HS-5 (cell line): ENCODE results near the gene SUOX.
"Not testable (repeated sequence)": the region's sequence is repeated elsewhere in the genome, so short reads cannot be mapped to it uniquely, and the experiment has no call there.

ENCODE experiments used
- DNase-seq: peaks from one replicate; pipeline ENCODE4 v3.0.0-alpha.2; 2012; ENCODE audit warnings: low read depth

SUOX gene

DNA sequence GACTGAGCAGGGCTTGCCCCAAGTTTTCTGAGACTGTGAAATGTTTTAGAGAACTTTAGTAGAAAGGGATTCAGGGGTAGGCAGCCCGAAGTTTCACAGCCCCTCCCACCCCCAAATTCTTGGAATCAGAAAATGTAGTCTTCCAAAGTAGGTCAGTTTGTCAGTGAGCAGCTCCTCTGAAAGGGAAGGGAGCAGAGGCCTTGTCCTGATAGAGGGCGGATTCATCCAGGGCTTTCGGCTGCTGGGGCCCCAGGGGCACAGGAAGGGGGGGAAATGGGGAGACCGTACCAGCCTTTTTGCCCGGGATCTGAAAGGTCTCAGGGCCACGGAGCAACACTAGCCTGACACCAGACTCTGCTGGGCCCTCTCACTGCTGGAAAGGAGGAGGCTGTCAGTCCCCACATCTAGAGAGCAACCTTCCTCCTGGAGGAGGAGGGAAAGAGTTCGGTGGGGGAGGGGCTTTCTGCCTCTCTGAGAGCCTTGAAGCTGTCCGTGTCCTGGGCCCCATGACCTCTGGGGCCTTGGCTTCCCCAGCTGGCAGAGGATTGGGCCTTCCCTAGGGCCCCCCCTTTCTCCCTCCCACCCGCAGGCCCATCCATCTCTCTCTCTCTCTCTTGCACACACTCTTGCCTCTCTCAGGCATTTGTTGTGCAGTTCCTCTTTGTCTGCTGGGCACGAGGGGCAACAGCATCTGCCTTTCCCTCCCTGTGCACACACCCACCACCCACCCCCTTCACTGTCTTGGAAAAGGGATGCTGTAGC lies 23.5 kb downstream of the SUOX start, which contains the start of gene IKZF4:
Gene IKZF4, plus strand, starts transcription at position 621 of the 762 bp plus-strand sequence. CDS start 451 bp downstream, outside the sequence.
- DNase-seq: no peak

DNA sequence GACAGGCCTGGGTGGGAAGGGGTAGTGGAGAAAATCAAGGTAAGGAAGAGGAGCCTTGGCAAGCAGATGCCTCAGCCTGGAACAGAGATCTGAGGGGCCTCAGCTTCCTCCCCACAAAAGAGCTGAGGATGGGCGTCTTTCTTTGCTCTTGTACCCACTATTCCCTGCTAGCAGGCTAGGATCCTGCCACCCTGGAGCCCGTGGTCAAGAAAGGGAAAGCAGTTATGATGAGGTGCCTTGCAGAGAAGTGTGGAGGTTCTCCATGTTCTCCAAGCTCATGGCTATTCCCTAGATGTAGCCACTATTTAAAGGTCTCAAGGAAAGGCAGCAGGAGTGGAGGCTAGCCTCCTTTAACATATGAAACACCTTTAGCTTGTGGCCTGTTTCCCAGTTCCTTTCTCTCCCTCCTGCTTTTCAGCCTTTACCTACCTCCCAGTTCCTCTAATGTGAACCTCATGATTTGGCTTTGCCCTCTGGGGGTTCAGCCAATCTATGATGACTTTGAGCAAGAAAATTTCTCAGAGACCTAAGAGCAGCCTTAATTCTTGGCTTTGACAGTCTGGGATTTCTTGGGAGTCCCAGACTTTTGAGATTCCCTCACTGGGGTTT lies 24.9 kb downstream of the SUOX start:
- DNase-seq: no peak

DNA sequence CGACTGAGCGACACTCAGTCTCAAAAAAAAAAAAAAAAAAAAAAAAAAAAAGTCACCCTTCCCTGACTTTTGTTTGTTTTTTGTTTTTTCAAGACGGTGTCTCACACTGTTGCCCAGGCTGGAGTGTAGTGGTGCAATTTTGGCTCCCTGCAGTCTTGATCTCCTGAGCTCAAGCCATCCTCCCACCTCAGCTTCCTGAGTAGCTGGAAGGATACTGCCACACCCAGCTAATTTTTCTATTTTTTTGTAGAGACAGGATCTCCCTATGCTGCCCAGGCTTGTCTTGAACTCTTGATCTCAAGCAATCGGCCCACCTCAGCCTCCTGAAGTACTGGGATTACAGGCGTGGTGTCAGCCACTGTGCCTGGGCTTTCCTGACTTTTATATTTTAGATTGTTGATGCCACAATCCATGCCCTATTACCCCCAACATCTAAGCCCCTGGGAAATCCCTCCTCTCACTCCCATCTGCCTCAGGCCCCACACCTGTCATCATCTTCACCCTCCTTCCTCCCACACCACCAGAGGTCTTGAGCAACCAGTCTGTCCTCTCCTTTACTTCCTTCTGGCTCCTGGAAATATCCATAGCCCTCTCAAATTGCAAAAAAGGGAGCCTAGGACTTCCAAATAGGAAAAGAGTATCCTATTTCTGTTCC lies 31.6 kb downstream of the SUOX start:
- DNase-seq: no peak

DNA sequence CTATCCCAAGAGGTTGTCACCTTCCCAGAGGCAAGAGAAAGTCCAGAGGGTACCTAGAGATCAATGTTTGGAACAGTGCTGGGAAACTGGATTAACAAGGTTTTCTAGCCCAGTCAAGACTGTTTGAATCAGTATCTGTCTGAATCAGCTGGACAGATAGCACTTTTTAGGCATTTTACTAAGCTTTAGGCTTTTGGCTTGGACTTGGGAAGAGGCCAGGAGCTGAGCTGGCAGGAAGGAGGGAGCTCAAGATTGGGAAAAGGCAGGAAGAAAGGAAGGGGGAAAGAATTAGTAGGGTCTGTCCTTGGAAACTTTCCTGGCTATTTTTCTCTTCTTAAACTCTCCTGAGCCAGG lies 32.1 kb downstream of the SUOX start:
- no peak for DNase-seq

DNA sequence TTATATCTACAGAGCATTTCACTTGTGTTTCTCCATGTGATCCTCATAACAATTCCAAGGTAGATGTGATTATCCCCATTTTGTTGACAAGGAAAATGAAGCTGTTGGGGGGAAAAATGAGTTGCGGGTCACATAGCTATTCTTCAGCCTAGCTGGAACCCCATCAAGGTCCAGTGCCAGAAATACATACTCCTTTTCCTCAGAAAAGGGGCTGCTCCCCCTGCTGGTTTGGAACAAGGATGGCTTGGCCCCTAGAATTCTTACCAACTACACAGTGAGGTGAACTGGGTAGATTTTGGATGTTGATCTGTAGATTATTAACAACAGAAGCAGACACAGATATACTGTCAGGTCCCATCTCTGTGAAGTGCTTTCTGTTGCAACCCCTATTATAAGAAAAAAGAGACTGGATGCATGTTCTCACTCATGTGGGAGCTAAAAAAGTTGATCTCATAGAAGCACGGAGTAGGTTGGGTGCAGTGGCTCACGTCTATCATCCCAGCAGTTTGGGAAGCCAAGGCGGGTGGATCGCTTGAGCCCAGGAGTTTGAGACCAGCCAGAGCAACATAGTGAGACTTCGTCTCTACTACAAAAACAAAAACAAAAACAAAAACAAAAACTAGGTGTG lies 32.7 kb downstream of the SUOX start:
- DNase-seq: no peak

DNA sequence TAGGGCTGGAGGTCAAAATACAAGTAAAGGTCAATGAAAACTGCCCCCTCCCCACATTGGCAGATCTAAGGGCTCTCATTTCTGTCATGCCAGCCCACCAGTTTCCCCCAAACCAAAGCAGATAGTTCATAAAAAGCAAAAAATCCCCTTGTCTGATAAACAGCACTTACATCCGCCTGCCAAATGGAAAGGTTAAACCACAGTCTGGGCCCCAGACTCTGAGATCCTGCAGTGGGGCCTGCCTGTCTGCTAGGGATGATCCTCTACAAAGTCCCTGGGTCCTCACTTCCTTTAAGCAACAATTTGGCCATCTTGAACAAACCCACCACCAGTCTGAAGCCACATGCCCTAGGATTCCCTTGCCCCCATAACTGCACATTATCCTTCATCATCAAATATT lies 34.9 kb downstream of the SUOX start:
- DNase-seq: no peak

DNA sequence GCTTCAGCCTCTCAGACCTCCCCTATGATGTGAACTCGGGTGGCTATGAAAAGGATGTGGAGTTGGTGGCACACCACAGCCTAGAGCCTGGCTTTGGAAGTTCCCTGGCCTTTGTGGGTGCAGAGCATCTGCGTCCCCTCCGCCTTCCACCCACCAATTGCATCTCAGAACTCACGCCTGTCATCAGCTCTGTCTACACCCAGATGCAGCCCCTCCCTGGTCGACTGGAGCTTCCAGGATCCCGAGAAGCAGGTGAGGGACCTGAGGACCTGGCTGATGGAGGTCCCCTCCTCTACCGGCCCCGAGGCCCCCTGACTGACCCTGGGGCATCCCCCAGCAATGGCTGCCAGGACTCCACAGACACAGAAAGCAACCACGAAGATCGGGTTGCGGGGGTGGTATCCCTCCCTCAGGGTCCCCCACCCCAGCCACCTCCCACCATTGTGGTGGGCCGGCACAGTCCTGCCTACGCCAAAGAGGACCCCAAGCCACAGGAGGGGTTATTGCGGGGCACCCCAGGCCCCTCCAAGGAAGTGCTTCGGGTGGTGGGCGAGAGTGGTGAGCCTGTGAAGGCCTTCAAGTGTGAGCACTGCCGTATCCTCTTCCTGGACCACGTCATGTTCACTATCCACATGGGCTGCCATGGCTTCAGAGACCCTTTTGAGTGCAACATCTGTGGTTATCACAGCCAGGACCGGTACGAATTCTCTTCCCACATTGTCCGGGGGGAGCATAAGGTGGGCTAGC lies 37.7 kb downstream of the SUOX start:
- no peak for DNase-seq

DNA sequence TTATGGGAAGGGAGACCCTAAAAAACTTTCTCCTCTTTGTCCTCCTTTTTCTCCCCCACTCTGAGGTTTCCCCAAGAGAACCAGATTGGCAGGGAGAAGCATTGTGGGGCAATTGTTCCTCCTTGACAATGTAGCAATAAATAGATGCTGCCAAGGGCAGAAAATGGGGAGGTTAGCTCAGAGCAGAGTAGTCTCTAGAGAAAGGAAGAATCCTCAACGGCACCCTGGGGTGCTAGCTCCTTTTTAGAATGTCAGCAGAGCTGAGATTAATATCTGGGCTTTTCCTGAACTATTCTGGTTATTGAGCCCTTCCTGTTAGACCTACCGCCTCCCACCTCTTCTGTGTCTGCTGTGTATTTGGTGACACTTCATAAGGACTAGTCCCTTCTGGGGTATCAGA lies 40.1 kb downstream of the SUOX start:
- no peak for DNase-seq

DNA sequence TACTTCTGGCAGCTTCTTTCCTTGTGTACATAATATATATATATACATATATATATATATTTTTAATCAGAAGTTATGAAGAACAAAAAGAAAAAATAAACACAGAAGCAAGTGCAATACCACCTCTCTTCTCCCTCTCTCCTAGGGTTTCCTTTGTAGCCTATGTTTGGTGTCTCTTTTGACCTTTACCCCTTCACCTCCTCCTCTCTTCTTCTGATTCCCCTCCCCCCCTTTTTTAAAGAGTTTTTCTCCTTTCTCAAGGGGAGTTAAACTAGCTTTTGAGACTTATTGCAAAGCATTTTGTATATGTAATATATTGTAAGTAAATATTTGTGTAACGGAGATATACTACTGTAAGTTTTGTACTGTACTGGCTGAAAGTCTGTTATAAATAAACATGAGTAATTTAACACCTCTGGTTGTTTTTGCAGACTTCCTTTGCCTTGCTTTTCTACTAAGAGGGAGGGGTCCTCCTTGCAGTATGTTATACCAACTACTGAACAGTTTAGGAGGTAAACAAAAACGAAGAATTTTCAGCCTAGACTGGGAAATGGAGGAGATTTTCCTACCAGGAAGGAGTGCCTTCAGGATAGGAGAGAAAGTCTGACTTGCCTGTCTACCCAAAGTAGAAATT lies 41.1 kb downstream of the SUOX start:
- no peak for DNase-seq

DNA sequence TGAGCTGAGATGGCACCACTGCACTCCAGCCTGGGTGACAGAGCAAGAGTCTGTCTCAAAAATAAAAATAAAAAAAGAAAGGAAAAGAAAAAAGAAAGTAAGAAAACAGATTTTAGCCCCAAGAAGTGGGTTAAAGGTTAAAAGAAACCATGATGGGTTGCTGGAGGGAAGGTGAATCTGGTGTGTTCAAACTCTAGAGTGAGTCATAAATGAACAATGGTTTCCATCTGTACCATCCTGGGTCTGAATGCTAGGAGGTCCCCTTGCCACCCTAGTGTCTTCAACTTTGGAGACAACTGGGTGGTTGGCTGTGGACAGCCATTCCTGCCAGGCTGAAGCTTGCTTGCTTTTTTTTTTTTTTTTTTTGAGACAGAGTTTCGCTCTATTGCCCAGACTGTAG lies 43.1 kb downstream of the SUOX start:
- DNase-seq: no peak

DNA sequence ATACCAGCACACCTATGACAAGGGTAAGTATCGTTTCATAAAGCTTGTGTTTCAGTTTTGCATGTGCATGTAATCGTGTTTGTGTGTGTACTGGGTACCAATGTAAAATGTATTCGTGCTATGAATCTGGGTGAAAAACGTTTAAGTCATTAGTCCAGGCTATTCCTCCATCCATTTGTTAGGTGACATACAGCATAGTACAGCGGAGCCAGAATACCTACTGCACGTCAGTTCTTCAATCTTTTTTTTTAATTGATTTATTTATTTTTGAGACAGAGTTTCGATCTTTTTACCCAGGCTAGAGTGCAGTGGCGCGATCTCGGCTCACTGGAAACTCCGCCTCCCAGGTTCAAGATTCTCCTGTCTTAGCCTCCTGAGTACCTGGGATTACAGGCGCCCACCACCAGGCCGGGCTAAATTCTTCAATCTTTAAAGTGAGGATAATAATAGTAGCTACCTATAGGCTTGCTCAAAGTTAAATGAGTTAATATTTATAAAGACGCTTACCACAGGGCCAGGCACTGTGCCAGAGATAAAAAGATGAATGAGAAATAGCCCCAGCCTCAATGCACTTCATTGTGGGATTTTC lies 44.0 kb downstream of the SUOX start:
- no peak for DNase-seq

DNA sequence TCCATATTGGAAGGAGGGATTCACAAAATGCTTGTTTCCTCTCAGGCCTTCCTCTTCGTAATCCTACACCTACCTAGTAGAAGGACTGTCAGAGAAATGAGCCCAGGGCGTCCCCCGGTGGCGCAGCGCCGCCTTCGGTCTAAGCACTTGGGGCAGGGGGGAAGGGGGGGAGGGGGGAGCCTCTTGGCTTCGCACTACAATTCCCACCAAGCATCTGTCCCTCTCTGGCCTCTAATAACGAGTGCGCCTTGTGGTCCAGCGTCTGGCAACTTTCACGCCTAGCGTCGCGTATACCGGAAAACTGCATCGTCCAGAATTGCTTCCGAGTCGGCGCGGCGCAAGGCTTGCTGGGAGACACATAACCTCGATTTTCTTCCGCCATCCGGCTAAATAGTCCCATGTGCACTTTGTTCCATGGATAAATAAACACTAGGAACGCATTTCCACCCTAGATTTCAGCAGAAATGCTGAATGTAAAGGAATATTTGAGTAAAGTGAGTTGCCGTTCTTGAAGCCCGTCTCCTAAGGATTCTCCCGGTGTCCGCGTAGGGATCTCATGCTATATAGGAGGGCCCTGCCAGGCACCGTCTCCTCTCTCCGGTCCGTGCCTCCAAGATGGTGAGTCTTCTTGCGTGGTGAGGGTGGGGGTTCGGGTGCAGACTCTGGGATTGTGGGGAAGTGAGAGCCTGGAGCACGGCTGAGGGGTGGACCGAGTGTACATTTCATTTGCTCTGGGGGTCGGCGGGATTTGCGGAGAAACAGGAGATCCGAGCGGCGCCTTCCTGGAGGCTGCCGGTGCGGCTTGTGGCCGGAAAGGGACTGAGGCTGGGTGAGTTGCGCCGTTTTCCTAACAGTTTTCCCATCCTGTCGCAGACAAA lies 44.7 kb downstream of the SUOX start, which contains the start of gene RPS26:
Gene RPS26, plus strand, starts transcription at position 367 of the 878 bp plus-strand sequence. Its CDS starts 249 bp downstream, at position 616.
- DNase-seq: peak; percentile 99

DNA sequence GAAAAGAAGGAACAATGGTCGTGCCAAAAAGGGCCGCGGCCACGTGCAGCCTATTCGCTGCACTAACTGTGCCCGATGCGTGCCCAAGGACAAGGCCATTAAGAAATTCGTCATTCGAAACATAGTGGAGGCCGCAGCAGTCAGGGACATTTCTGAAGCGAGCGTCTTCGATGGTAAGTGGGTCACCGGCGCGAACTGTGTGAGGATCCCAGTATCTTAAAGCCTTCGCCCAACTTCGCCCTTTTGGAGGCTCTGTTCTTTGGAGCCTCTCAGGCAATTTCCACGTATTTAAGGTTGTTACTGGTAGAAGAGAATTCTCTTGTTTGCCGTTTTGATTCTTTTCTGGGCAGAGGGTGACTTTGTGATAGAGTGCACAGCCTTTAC lies 45.3 kb downstream of the SUOX start:
- DNase-seq: not testable (repeated sequence)

DNA sequence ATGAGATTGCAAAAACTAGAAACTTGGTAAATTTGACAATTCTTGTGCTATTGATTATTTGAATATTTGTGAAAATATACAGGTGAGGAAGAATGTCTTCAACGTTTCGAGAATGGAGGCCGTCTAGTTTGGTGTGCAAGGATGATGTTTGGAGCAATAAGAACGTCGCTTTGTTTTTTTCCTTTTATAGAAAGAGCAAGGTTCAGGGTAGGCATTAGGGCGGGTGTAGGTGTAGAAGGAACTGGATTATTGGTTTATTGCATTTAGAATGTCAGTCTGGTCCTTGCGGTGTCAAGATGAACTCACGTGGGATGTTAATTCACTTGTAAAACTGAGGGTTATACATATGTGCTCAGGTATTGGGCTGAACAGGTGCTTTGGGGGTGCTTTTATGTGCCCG lies 45.8 kb downstream of the SUOX start:
- DNase-seq: no peak

DNA sequence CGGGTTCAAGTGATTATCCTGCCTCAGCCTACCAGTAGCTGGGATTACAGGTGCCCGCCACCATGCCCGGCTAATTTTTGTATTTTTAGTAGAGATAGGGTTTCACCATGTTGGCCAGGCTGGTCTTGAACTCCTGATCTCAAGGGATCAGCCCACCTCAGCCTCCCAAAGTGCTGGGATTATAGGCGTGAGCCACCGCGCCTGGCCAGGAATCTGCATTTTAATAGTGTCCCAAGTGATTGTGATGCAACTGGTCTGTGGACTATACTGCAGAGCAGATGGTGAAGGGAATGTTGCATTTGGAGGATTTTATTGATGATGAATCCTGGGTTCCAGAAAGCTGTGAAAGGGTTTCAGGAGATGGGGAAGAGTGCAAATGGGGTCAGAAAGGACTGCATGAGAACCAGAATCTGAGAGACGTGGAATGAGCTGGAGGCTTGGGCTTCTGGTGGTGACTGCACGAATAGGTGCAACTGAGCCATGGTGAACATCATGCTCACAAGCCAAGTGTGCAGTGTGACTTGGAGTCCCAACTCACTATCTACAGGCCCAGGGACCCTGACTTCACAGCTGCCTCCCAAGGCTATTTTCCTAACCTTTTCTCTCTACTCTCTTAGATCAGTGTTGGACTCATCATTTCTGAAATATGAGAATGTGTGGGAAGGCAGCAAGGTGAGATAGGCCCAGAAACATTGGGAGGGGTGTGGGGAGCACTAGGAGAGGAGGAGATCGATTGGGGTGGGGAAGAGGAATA lies 49.1 kb downstream of the SUOX start:
- DNase-seq: no peak

DNA sequence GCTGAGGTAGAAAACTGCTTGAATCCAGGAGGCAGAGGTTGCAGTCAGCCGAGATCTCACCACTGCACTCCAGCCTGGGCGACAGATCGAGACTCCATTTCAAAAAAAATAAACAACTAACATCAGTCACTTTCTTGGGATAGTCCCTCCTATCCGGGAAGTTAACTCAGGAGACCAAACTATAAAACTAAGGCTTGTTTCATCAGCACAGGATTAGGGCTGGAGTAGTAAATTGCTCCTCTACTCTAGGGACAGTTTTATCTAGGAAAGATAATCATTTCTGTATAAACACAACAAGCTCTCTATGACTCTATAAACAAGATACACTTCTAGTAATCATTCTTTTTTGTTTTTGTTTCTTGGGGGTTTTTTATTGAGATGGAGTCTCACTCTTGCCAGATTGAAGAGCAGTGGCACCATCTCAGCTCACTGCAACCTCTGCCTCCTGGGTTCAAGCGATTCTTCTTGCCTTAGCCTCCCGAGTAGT lies 56.4 kb downstream of the SUOX start:
- no peak for DNase-seq
